CD1c-positive myeloid dendritic cell (primary cell): ENCODE results near the gene RNF157.
"Not testable (repeated sequence)": the region's sequence is repeated elsewhere in the genome, so short reads cannot be mapped to it uniquely, and the experiment has no call there.

Experiments used
- DNase-seq: peaks from one replicate; pipeline ENCODE4 v3.0.0-alpha.2; 2016; ENCODE audit errors: extremely low spot score

RNF157 gene

DNA sequence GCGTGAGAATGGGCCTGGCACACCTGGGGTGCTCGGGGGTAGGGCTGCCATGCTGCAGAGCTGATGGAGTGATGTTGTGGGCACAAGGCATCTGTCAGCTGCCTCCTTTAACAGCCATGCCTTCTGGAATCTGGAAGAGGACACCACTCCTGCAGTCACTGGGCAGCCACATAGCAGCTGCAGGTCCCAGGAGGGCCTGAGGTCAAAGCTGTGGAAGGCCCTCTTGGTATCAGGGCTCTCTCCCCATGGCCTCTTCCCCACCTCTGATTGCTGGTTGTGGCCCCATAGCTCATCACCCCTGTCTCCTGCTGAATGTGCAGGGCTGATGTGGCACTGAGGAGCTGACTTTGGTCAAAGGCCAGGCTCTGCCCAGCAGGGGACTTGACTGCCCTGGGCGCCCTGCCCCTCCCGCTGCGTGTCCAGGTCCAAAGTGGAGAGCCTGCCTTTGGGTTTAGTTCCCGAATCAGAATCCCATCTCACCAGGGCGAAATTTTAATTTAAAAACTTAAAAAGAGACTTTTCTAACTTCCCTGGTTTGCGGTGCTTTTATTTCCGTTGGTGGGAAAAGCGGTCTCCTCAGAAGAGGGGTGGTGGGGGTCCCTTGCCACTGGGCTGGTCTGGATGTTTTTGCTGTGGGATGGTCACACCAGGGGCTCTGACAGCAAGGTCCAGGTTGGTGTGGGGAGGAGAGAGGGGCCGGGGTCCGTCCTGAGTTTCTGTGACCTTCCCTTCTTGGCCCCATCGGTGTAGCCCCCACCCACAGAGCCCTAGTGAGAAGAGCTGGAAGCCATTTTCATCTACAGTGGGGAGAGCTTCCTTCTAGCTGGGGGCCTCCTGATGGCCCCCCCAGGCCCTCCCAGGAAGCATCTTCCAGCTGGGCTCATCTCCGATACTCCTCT, 30.7 kb upstream of the RNF157 start:
- no peak for DNase-seq

DNA sequence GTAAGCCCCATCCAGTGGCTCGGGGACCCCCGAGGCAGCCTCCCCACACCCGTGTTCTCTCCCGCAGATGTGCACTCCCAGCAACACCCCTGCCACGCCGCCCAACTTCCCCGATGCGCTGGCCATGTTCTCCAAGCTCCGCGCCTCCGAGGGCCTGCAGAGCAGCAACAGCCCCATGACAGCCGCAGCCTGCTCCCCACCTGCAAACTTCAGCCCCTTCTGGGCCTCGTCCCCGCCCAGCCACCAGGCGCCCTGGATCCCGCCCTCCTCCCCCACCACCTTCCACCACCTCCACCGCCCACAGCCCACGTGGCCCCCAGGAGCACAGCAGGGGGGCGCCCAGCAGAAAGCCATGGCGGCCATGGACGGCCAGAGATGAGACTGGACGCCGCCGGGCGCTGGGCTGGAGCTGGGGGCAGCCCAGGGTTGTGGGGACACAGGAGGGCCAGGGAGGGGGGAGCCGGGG, 29.9 kb upstream of the RNF157 start:
- DNase-seq, result no peak

DNA sequence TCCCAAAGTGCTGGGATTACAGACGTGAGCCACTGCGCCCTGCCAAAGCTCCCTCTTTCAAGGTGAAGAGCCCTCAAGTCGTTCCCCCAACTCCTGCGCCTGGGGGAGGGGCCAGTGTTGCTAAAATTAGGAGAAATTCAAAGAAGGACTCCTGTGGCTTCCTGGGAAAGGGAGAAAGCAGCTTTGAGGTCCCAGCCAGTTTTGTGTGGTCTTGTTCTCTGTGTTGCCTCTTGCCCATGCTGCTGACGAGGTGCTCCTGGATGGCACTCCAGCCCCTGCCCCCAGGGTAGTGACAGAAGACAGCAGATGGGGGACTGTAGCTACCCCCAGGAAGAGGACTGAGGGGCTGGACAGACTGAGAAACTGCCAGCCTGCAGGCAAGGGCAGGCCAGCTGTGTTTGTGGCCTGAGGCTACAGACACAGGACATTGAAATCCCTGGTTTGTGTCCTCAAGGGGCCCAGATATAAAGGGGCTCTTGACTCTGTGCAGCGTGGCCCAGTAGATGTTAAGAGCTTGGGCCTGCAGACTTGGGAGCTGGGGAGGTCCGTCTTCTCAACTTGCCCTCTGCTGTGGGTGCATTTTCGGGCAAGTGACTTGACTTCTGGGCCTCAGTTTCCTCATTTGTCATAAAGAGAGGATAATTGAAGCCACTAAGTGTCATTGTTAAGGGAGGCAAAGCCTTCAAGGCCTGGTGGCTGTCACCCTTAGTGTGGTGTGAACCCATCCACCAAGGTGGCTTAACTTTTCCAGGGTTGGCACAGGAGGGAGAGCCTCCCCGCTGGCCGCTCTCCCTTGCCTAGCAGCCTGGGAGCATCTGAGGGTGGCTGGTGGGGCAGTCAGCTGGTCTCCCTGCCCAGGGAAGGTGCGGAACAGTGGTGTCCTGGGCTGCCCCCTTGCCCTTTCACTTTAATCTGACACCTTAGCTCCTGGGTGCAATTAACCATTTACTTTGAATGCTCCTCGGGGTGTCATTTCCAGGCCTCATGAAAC, 29.0 kb upstream of the RNF157 start:
- DNase-seq, result no peak

DNA sequence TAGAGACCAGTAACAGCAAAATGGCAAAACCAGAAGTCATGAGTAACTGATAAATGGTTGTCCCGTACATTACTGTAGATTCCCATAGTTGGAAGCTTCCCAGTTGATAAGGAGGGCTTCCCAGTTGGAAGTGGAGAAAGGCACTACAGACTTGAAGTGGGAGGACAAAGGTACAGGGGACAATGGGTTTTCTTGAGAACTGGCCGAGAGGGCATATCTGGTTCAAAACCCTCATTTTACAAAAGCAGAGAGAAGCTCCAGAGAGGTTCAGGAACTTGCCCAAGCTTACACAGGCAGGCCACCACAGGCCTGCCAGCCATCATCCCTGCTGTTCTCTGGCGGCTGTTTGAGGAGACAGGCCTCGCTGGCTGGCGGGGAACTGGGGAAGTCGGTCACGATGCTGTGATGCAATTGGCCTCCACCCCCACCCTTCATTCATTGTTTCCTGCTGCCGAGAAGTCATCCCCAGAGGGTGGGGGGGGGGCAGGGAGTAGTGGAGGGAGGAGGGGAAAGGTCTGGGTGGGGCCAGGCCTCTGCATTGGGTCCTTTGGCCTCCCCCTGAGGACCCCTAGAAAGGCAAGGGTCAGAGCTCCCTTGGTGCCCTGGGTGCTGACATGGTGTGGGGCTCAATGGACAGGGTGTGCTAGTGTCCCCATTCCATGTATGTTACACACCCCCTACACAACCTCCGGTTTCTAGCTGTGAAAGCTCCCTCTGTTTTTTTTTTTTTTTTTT, 27.9 kb upstream of the RNF157 start:
- DNase-seq, result peak; percentile 93

DNA sequence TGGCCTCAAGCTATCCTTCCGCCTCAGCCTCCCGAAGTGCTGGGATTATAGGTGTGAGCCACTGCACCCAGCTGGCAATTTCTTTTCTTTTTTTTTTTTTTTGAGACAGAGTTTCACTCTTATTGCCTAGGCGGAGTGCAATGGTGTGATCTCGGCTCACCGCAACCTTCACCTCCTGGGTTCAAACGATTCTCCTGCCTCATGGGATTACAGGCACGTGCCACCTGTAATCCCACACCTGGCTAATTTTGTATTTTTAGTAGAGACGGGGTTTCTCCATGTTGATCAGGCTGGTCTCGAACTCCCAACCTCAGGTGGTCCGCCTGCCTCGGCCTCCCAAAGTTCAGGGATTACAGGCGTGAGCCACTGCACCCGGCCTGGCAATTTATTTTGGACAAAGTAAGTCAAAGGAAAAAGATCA, 27.3 kb upstream of the RNF157 start:
- not testable (repeated sequence) for DNase-seq

DNA sequence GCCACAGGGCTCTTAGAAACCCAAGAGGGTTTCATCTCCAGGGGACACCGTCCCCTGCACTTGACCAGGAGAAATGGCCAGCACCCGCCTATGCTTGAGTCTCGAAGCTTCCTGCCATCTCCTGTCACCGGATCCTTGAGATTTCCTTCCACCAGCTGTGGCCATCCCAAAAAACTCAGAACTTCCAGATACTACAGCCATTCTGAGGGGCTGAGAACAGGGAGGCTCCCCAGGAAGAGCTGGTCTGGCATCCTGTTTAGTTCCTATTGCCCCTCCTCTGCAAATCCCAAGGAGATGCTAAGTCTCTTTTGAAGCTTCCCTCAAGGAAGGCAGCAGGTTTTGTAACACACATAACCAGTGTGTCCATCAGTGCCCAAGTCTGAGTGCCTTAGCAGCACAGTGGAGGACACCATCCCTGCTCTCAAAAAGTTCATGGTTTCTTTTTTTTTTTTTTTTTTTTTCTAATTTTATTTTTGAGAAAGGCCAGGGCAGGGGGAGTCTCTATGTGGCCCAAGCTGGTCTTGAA, 26.8 kb upstream of the RNF157 start:
- no peak for DNase-seq

DNA sequence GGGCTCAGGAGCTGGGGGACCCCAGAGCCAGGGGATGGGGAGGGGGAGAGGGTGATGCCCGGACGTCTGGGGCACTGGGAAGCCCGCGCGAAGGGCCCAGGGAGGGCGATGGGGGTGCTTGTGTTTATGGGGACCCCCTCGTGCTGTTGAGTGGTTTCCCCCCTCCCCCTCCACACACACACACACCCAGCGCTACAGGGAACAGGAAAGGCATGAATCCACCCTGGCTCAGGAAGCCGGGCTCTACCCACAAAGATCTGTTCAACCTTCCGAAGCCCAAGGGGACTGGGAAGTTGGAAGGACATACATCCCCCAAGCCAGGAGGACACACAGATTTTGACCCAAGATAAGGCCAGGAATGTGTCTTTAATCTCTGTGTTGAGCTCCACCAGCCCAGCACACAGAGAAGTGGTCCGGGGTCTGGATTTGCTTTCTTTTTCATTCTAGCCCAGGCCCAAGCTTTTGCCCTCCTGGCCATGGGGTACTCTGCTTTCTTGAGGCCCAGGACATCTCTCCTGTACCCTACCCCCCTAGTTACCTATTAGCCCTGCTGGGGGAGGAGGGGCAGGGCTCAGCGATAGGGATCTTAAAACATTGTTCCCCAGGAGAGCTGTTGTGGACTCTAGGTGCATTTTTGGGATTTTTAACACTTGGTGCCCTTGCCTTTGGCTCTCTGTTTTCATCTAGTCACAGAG, 26.1 kb upstream of the RNF157 start:
- no peak for DNase-seq

DNA sequence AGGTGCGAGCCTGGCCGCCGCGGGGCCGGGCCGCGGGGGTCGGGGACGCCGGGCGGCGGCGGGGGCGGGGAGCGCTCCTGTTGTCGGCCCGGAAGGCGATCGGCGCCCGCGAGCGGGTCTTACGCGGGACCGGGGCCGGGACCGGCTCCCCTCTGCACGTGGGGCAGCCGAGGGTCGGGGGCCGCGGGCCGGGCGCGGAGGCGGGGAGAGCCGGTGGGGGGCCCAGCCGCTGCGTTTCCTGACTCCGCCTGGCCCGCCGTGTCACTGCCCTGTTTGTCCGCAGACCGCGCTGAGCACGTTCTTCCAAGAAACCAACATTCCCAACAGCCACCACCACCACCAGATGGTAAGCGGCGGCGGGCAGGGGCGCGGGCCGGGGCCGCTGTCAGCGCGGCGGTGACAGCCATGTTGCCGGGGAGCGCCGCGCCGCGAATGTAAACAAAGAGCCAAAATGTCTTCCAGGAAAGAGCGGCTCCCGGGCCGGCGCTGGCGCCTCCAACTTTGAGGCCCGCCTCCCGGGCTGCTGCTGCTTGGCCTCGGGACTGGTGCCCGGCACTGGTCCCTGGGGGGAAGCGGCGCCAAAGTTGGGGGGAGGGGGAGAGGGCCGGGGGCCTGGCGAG, 25.4 kb upstream of the RNF157 start:
- DNase-seq, result peak; percentile 69

DNA sequence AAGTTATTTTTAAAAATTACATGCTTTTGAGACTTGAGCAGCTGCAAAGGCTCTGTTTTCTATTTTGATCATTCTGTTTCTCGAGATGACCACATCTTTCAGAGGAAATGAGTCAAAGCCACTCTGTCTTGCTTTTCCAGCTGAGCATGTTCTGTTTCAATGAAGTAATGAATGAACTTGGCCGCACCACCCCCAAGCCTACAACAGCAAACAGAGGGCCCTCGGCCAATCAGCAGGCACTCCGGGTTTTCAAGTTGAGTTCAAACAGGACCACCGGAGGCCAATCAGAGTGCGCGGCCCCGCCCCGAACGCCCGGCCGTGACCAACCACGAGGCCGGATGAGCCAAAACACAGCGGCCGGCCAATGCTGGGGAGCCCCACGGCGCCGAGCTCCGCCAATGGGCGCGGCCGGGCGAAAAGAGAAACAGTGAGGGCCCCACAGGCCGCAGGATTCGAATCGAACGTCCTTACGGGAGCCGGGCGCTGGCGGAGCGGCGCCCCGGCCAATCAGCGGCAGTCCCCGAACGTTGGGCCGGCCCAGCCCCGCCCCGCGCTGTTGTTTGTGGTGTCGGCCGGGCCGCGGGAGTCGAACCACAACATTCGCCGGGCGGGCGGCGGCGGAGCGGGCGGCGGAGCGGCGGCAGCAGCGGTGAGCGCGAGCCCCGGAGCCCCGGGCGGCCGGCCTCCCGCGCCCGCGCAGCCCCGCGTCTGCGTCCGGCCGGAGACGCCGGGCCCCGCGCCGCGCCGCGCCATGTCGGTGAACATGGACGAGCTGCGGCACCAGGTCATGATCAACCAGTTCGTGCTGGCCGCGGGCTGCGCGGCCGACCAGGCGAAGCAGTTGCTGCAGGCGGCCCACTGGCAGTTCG, 24.7 kb upstream of the RNF157 start, which contains the start of gene UBALD2:
Gene UBALD2, plus strand, starts transcription at position 594 of the 869 bp plus-strand sequence. Its CDS starts 158 bp downstream, at position 752.
- peak; percentile 99 for DNase-seq

DNA sequence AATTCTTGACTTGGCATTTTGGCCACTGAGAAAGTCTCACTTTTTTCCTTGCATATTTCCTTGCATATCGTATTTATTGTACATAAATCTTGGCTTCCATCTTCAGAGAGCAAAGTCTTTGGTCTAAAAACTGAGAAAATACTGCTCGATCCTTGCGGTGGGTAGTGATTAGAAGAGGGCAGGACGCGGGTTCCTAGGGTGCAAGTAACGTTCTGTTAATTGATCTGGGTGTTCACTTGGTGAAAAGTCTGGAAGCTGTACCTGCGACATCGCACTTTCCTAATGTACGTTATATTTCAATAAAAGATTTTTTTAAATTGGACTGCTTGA, 24.1 kb upstream of the RNF157 start:
- no peak for DNase-seq

DNA sequence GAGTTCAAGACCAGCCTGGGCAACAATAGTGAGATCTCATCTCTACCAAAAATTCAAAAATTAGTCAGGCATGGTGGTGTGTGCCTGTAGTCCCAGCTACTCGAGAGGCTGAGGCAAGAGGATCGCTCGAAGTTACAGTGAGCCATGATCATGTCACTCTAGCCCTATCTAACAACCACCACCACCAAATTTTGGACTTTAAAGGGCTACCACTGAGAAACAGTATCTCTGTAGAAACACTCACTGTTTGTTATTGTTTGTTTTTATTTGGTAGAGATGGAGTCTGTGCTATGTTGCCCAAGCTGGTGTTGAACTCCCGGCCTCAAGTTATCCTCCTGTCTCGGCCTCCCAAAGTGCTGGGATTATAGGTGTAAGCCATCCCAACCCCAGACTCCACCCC, 23.6 kb upstream of the RNF157 start:
- no peak for DNase-seq

DNA sequence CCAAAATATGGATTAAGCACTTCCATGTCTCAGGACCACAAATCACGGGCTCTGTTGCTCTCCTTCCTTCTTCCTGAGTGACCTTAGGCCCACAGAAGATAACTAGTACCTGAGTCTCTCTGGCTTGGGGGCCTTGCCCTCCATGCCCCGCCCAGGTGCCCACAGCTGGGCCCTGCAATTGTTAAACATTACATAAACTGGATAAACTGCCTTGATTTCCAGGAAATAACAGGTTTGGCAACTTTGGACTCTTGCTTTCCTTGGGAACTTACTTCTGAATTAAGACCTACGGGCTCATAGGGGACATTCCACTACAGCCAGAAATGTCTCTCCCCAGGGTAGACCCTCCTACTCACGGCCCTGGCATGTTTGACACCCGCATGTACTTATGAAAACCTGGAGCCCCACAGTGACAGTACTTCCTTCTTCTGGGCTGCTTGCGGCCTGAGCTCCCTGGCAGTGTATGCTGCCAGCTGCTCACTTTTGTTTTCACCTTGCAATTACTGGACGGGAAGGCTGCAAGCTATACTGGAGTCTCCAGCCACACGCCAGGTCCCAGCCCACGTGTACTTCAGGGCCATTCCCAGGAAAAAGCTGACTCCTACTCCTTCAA, 22.5 kb upstream of the RNF157 start:
- peak; percentile 80 for DNase-seq

DNA sequence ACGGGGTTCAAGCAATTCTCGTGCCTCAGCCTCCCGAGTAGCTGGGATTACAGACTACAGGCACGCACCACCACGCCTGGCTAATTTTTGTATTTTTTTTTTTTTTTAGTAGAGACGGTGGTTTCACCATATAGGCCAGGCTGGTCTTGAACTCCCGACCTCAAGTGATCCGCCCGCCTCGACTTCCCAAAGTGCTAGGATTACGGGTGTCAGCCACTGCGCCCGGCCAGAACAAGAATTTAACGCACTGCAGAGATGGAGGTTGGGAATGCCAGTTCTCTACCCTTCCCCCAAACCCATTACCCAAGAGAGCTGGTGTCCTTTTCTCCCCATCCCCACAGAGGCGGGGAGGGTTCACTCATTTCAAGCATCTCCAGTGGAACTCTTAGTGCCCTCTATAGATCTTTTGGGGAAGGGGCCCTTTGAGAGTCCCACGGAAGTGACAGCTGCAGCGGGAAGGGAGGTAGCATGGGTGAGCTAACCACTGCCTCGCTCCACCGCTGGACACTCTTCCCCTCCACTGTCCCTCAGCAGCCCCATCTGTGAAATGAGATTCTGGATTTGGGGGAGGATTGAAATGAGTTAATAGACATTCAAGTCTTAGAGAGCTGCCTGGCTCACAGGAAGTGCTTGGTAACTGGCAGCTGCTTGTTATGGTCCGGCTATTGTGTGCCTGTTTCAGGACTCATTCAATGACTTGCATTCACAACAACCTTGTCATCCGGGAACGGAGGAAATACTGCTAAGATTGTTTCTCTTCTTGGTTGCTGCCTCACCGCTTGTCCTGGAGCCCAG, 21.3 kb upstream of the RNF157 start:
- DNase-seq, result no peak

DNA sequence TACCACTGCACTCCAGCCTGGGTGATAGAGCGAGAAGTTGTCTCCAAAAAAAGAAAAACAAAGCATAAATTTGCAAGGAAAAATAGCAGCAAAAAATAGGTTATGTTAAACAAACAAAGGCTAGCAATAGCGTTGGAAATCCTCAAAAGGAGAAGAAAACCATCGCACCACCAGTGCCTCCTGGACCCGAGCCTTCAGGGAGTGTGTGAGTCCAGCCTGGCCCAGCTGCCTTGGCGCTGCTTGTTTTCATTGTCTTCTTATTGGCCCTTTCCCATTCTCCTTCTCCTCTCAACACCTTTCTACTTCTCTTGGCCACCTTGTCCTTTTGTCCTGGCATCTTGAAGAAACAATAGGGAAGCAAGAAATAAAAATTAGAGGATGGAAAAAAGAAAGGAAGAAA, 20.4 kb upstream of the RNF157 start:
- DNase-seq, result no peak

DNA sequence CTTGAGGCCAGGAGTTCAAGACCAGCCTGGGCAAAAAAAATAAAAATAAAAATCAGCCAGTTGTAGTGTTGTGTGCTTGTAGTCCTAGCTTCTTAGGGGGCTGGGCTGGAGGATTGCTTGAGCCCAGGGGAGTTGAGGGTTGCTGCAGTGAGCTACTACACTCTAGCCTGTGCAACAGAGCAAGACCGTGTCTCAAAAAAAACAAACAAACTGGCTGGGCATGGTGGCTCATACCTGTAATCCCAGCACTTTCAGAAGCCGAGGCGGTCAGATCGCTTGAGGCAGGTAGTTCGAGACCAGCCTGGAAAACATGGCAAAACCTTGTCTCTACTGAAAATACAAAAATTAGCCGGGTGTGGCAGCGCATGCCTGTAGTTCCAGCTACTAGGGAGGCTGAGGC, 19.9 kb upstream of the RNF157 start:
- no peak for DNase-seq

DNA sequence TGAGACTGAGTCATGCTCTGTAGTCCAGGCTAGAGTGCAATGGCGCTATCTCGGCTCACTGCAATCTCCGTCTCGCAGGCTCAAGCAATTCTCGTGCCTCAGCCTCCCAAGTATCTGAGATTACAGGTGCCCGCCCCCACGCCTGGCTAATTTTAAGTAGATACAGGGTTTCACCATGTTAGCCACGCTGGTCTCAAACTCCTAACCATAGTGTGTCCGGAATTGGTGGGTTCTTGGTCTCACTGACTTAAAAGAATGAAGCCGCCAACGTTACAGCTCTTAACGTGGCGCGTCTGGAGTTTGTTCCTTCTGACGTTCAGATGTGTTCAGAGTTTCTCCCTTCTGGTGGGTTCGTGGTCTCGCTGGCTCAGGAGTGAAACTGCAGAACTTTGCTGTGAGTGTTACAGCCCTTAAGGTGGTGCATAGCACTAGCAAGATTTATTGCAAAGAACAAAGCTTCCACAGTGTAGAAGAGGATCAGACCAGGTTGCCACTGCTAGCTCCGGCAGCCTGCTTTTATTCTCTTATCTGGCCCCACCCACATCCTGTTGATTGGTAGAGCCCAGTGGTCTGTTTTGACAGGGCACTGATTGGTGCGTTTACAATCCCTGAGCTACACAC, 16.2 kb upstream of the RNF157 start:
- DNase-seq, result not testable (repeated sequence)

DNA sequence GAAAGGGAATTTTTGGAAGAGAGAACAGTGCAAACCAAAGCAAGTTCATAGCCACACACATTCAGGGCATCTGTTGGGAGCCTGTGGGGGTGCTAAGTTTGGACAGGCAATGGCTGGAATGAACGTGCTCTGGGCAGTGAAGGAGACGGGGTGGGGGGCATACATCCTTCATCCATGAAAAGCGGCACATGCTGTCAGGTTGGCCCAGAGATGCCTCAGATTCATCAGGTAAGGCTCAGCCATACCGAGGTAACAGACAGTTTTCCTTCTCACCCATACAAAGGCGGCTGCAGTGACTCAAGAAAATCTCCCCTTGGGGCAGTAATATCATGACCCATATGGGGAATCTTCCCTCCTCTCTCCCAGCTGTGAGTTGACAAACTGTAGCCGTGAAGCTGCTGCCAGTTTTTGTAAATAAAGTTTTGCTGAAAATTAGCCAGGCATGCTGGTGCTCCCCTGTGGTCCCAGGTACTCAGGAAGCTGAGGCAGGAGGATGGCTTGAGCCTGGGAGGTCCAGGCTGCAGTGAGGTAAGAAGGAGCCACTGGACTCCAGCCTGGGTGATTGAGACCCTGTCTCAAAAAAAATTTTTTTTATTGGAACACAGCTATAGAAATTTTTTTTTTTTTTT, 15.6 kb upstream of the RNF157 start:
- no peak for DNase-seq
